ENCODE measurements around the gene SMIM26. TPM values are rescaled to one million over a fixed set of nuclear protein-coding genes. Genes with fewer than 3 reads are reported as not detected.

SMIM26 gene
- total RNA-seq, 1 donor from 2014 or later = 85.2 TPM

GRCh38 chr20:18548465-18548864, 18.8 kb upstream of the SMIM26 start:
- no peaks in the 10 kb centered on the region for H3K4me1 ChIP-seq
- H3K9me3 ChIP-seq = no peaks in the 10 kb centered on the region
- DNase-seq (ENCODE audit: extremely low spot score in 2 of 2) = no peak
- TF ChIP-seq CTCF (IDR thresholded peaks at IDR 0.05) = no peak
- no peak for TF ChIP-seq POLR2A (IDR thresholded peaks at IDR 0.05)
- no peak for TF ChIP-seq POLR2AphosphoS5 (IDR thresholded peaks at IDR 0.05; ENCODE audit: insufficient read depth in 1 of 2, low read depth in 1 of 2)
- no peak overlapping the region for H3K4me3 ChIP-seq
- no peak overlapping the region for H3K27ac ChIP-seq
- H3K36me3 ChIP-seq = peaks cover 4 to 67% of the 10 kb centered on the region in 2 donors
- intact Hi-C loops (cut with DNase I) = no loop called here
- no peaks in the 10 kb centered on the region for H3K27me3 ChIP-seq

GRCh38 chr20:18553746-18554145, 13.5 kb upstream of the SMIM26 start:
- TF ChIP-seq POLR2AphosphoS5 (IDR thresholded peaks at IDR 0.05; ENCODE audit: insufficient read depth in 1 of 2, low read depth in 1 of 2) (no peak), POLR2A (IDR thresholded peaks at IDR 0.05) (no peak), CTCF (IDR thresholded peaks at IDR 0.05) (no peak)
- intact Hi-C loops (cut with DNase I) = no loop called here
- H3K4me1 ChIP-seq = no peaks in the 10 kb centered on the region
- DNase-seq (ENCODE audit: extremely low spot score in 2 of 2) = no peak
- no peak overlapping the region for H3K27ac ChIP-seq
- no peaks in the 10 kb centered on the region for H3K9me3 ChIP-seq
- no peaks in the 10 kb centered on the region for H3K27me3 ChIP-seq
- no peak overlapping the region for H3K4me3 ChIP-seq
- peaks cover 4 to 65% of the 10 kb centered on the region in 2 donors for H3K36me3 ChIP-seq

- peak overlapping the region; percentile 68 to 81 for H3K4me3 ChIP-seq
- no peak for TF ChIP-seq POLR2A (IDR thresholded peaks at IDR 0.05)
- TF ChIP-seq CTCF (IDR thresholded peaks at IDR 0.05) = no peak
- TF ChIP-seq POLR2AphosphoS5 (IDR thresholded peaks at IDR 0.05; ENCODE audit: insufficient read depth in 1 of 2, low read depth in 1 of 2) = no peak
- no peaks in the 10 kb centered on the region for H3K27me3 ChIP-seq
- peaks cover 0 to 25% of the 10 kb centered on the region in 2 donors for H3K36me3 ChIP-seq
- peaks cover 15% of the 10 kb centered on the region for H3K4me1 ChIP-seq
- no peaks in the 10 kb centered on the region for H3K9me3 ChIP-seq
- intact Hi-C loops (cut with DNase I) = no loop called here
- DNase-seq (ENCODE audit: extremely low spot score in 2 of 2) = no peak
- peak overlapping the region; percentile 76 for H3K27ac ChIP-seq
These were observed 483 bp downstream of the SMIM26 start for GRCh38 chr20:18567739-18568091.

GRCh38 chr20:18571009-18571408, 3.8 kb downstream of the SMIM26 start:
- Histone ChIP-seq H3K27me3 (no peaks in the 10 kb centered on the region), H3K36me3 (peaks cover 0 to 22% of the 10 kb centered on the region in 2 donors), H3K4me3 (no peak overlapping the region), H3K27ac (no peak overlapping the region), H3K9me3 (no peaks in the 10 kb centered on the region), H3K4me1 (peaks cover 15% of the 10 kb centered on the region)
- TF ChIP-seq CTCF (IDR thresholded peaks at IDR 0.05) = no peak
- TF ChIP-seq POLR2A (IDR thresholded peaks at IDR 0.05) = no peak
- no peak for TF ChIP-seq POLR2AphosphoS5 (IDR thresholded peaks at IDR 0.05; ENCODE audit: insufficient read depth in 1 of 2, low read depth in 1 of 2)
- no peak for DNase-seq (ENCODE audit: extremely low spot score in 2 of 2)
- intact Hi-C loops (cut with DNase I) = no loop called here

GRCh38 chr20:18571578-18571977, 4.3 kb downstream of the SMIM26 start:
- Histone ChIP-seq H3K27ac (no peak overlapping the region), H3K4me1 (peaks cover 13% of the 10 kb centered on the region), H3K9me3 (no peaks in the 10 kb centered on the region), H3K27me3 (no peaks in the 10 kb centered on the region), H3K36me3 (peaks cover 0 to 22% of the 10 kb centered on the region in 2 donors), H3K4me3 (no peak overlapping the region)
- TF ChIP-seq POLR2AphosphoS5 (IDR thresholded peaks at IDR 0.05; ENCODE audit: insufficient read depth in 1 of 2, low read depth in 1 of 2) (no peak), CTCF (IDR thresholded peaks at IDR 0.05) (no peak), POLR2A (IDR thresholded peaks at IDR 0.05) (no peak)
- intact Hi-C loops (cut with DNase I) = no loop called here
- no peak for DNase-seq (ENCODE audit: extremely low spot score in 2 of 2)
